ENCODE results near the gene CEP76. TPM values are rescaled to one million over a fixed set of nuclear protein-coding genes. Genes with fewer than 3 reads are reported as not detected.
"Not testable (repeated sequence)": the region's sequence is repeated elsewhere in the genome, so short reads cannot be mapped to it uniquely, and the experiment has no call there.

The CEP76 gene
- total RNA-seq, 1 donor from 2014 or later: 14.5 TPM

DNA sequence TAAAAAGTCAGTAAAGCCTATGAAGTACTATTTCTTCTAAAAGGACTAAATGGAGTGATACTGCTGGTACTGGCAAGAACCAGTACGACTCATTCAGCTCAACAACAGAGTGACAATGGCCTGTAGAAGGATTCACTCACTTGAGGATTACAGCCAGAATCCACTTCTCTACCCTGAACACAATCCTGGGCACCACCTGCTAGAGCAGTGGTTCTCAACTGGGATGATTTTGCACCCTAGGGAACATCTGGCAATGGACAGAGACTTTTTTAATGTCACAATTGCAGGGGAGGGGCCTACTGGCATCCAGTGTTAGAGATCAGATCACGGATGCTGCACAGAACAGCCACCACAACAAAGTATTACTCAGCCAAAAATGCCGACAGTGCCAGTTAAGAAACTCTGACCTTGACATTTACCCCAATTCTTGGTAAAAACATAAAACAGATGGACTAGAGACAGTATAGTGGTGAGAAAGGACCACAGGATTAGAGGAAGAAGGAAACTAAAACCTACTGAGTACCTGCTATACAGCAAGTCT lies 49.6 kb downstream of the CEP76 start:
- Mint-ChIP-seq H3K4me3 (ENCODE audit: low read depth) (peak overlapping the region; percentile 40), H3K36me3 (ENCODE audit: low read depth) (peaks cover 12% of the 10 kb centered on the region), H3K9me3 (no peaks in the 10 kb centered on the region), H3K4me1 (ENCODE audit: low read depth) (peaks cover 46% of the 10 kb centered on the region), H3K27me3 (ENCODE audit: low read depth) (no peaks in the 10 kb centered on the region), H3K27ac (peak overlapping the region; percentile 79)
- intact Hi-C loops (cut with micrococcal nuclease): loop anchor here (5.0 kb wide), 1 partner anchor 51 kb away; no protein-coding TSS in a partner anchor
- peak; percentile 40 for DNase-seq (ENCODE audit: low spot score)

DNA sequence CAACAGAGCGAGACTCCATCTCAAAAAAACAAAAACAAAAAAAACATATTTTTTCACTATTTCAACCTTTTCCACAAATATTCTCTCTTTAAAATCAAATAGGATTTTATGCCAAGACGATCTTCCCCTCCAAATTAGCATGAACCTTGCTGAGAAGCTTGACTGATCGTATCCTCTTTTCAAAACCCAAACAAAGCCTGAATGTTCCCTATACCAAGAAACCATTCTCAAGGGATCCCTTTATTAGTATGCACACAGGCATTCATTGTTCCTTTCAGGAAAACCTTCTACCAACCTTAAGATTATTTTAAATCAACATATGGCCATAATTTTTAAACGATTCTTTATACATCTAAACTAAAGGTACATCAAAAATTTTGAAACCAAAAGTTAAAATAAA lies 50.9 kb downstream of the CEP76 start:
- Mint-ChIP-seq H3K9me3 (no peaks in the 10 kb centered on the region), H3K4me1 (ENCODE audit: low read depth) (peaks cover 44% of the 10 kb centered on the region), H3K27ac (peak overlapping the region; percentile 79), H3K27me3 (ENCODE audit: low read depth) (no peaks in the 10 kb centered on the region), H3K36me3 (ENCODE audit: low read depth) (peaks cover 11% of the 10 kb centered on the region), H3K4me3 (ENCODE audit: low read depth) (no peak overlapping the region)
- intact Hi-C loops (cut with micrococcal nuclease): loop anchor here (5.0 kb wide), 1 partner anchor 49 kb away; no protein-coding TSS in a partner anchor
- no peak for DNase-seq (ENCODE audit: low spot score)

DNA sequence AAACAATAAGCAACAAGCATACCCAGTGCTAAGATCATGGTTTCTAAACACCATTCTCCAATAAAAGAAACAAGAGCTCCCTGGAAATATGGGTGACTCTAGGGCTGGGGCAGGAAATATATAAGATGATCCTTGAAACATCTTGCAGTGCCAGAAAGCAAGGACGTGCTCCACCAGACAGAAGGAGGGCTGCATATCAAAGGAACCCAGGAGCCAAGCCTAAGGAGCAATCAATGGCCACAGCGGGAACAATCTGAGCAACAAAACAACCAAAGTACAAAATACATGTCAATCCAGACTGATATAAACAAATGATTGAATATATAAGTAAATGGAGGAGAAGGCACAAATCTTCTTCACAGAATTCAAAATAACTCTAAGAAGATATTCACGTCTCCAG lies 54.8 kb downstream of the CEP76 start:
- no peaks in the 10 kb centered on the region for H3K9me3 Mint-ChIP-seq
- H3K4me1 Mint-ChIP-seq (ENCODE audit: low read depth): peaks cover 26% of the 10 kb centered on the region
- H3K27me3 Mint-ChIP-seq (ENCODE audit: low read depth): peaks cover 4% of the 10 kb centered on the region
- H3K36me3 Mint-ChIP-seq (ENCODE audit: low read depth): no peaks in the 10 kb centered on the region
- no peak overlapping the region for H3K27ac Mint-ChIP-seq
- DNase-seq (ENCODE audit: low spot score): no peak
- no peak overlapping the region for H3K4me3 Mint-ChIP-seq (ENCODE audit: low read depth)
- intact Hi-C loops (cut with micrococcal nuclease): no loop called here

DNA sequence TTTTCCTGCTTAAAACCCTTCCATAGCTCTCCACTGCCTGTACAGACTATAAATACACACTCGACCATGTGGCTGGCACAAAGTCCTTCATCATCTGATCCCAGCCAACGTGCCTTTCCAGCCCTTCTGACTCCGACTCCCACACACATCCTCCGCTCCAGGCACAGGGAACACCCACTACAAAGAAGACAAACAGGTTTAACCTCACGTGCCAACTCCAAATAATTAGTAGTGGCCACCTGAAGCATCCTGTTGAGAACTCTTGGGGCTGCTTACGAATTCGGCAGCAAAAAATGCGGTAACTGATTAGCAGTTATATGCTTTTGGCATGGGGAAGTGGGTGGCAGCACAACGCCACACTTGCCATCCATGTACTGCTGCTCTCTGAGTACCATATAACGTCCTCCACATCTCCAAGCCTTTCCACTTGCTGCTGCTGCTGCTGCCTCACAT lies 56.7 kb downstream of the CEP76 start:
- DNase-seq (ENCODE audit: low spot score): no peak
- no peaks in the 10 kb centered on the region for H3K9me3 Mint-ChIP-seq
- peaks cover 11% of the 10 kb centered on the region for H3K4me1 Mint-ChIP-seq (ENCODE audit: low read depth)
- intact Hi-C loops (cut with micrococcal nuclease): no loop called here
- peaks cover 5% of the 10 kb centered on the region for H3K27me3 Mint-ChIP-seq (ENCODE audit: low read depth)
- H3K4me3 Mint-ChIP-seq (ENCODE audit: low read depth): no peak overlapping the region
- no peaks in the 10 kb centered on the region for H3K36me3 Mint-ChIP-seq (ENCODE audit: low read depth)
- H3K27ac Mint-ChIP-seq: no peak overlapping the region

DNA sequence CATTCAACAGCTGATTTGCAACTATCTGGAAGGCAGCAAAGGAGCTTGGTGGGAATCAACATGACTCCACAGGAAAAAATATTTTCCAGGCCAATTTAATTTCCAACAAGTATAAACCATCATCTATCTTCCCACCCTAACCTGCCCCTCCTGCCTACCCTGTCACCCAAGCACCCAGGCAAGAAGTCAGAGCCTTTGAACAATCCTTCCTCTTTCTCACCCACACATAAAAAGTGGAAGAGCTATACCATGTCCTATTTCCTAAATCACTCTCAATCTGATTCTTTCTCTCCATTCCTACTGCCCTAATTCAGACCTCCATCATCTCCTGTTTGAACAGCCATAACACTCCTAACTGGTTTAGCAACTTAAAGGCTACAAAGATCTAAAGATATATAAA lies 57.3 kb downstream of the CEP76 start:
- Mint-ChIP-seq H3K27ac (no peak overlapping the region), H3K4me1 (ENCODE audit: low read depth) (peaks cover 16% of the 10 kb centered on the region), H3K9me3 (no peaks in the 10 kb centered on the region), H3K4me3 (ENCODE audit: low read depth) (no peak overlapping the region), H3K36me3 (ENCODE audit: low read depth) (no peaks in the 10 kb centered on the region), H3K27me3 (ENCODE audit: low read depth) (peaks cover 5% of the 10 kb centered on the region)
- intact Hi-C loops (cut with micrococcal nuclease): no loop called here
- no peak for DNase-seq (ENCODE audit: low spot score)

DNA sequence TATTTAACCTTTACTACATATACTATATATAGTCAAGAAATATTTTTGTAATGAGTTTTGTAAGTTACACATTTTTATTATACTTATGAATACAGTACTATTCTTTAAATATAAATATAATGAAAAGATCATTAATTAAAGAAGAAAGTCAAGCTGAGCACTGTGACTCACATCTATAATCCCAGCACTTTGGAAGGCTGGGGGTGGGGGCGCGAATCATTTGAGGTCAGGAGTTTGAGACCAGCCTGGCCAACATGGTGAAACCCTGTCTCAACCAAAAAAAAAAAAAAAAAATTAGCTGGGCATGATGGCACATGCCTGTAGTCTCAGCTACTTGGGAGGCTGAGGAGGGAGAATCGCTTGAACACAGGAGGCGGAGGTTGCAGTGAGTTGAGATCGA lies 58.8 kb downstream of the CEP76 start:
- H3K4me1 Mint-ChIP-seq (ENCODE audit: low read depth): peaks cover 12% of the 10 kb centered on the region
- H3K27ac Mint-ChIP-seq; H3K36me3 Mint-ChIP-seq (ENCODE audit: low read depth); intact Hi-C loops (cut with micrococcal nuclease); H3K9me3 Mint-ChIP-seq; H3K27me3 Mint-ChIP-seq (ENCODE audit: low read depth); H3K4me3 Mint-ChIP-seq (ENCODE audit: low read depth); DNase-seq (ENCODE audit: low spot score): not testable (repeated sequence)

DNA sequence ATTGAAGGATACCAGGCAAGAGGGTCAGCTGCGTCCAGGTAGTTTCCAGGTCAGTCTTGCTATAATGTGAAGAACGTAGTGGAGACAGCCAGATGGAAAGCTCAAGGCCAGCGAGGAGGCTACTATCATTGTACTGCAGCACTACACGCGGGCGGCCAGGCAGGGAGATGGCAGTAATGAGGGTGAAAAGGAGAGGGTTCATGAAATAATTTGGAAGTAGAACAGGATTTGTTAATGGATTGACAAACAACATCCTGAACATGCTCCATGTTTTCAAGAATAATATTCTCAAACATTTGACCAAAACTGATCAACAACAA lies 61.7 kb downstream of the CEP76 start:
- peaks cover 5% of the 10 kb centered on the region for H3K27me3 Mint-ChIP-seq (ENCODE audit: low read depth)
- H3K4me3 Mint-ChIP-seq (ENCODE audit: low read depth): no peak overlapping the region
- no peaks in the 10 kb centered on the region for H3K36me3 Mint-ChIP-seq (ENCODE audit: low read depth)
- DNase-seq (ENCODE audit: low spot score): no peak
- intact Hi-C loops (cut with micrococcal nuclease): no loop called here
- no peaks in the 10 kb centered on the region for H3K9me3 Mint-ChIP-seq
- H3K4me1 Mint-ChIP-seq (ENCODE audit: low read depth): peaks cover 23% of the 10 kb centered on the region
- no peak overlapping the region for H3K27ac Mint-ChIP-seq

DNA sequence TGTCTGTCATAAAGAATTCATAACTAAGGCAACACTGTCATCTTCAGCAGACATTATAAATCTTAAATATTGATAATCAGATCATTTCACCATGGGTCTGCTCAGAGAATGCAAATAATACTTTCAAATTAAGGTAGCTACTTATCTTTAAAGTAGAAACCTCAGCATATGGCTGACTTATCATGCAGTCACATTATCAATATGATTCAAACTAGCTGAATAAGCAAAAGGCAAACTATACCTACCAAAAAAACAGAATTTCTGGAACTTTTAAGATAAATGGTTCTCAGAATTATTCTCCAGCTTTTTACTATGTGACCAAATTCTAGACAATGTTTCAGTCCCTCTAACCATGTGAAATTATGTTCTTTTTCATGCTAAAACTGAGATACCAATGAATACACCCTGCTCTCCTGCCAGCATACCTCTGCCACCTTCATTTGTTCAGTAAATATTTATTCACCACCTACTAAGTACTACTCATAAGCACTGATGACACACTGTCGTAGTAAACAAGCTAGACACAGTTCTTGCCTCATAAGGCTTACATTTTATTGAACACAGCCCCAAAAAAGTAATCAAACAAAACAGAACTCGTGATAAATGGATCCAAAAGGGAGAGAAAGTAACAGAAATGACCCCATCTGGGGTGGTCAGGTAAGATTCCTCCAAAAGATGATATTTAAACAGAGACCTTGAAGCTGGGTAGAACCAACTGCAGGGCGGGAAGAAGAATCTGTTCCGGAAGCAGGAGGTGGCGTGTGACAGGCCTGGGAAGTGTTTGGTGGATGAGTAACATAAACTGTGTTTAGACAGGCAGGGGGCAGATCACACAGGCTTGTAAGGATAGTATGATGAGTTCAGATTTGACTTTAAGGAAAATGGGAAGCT lies 62.3 kb downstream of the CEP76 start:
- H3K4me3 Mint-ChIP-seq (ENCODE audit: low read depth): no peak overlapping the region
- peaks cover 19% of the 10 kb centered on the region for H3K4me1 Mint-ChIP-seq (ENCODE audit: low read depth)
- intact Hi-C loops (cut with micrococcal nuclease): no loop called here
- H3K27me3 Mint-ChIP-seq (ENCODE audit: low read depth): peaks cover 1% of the 10 kb centered on the region
- DNase-seq (ENCODE audit: low spot score): no peak
- no peaks in the 10 kb centered on the region for H3K36me3 Mint-ChIP-seq (ENCODE audit: low read depth)
- no peaks in the 10 kb centered on the region for H3K9me3 Mint-ChIP-seq
- H3K27ac Mint-ChIP-seq: no peak overlapping the region

DNA sequence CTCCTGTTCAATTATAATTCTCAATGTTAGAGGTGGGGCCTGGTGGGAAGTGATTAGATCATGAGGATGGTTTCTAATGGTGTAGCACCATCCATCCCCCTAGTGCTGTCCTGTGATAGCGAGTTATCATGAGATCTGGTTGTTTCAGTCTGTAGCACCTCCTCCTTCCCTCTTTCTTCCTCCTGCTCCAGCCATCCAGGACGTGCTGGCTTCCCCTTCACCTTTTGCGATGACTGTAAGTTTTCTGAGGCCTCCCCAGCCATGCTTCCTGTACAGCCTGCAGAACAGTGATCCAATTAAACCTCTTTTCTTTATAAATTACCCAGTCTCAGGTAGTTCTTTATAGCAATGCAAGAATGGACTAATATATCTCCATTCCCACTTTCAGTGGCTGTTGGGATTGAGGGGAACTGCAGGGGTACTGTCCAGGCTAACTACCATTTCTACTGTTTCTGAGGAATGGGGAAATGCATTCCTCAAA lies 63.8 kb downstream of the CEP76 start:
- H3K9me3 Mint-ChIP-seq: no peaks in the 10 kb centered on the region
- H3K27ac Mint-ChIP-seq: no peak overlapping the region
- intact Hi-C loops (cut with micrococcal nuclease): no loop called here
- no peaks in the 10 kb centered on the region for H3K36me3 Mint-ChIP-seq (ENCODE audit: low read depth)
- H3K4me3 Mint-ChIP-seq (ENCODE audit: low read depth): no peak overlapping the region
- H3K27me3 Mint-ChIP-seq (ENCODE audit: low read depth): peaks cover 1% of the 10 kb centered on the region
- H3K4me1 Mint-ChIP-seq (ENCODE audit: low read depth): peaks cover 19% of the 10 kb centered on the region
- DNase-seq (ENCODE audit: low spot score): no peak

DNA sequence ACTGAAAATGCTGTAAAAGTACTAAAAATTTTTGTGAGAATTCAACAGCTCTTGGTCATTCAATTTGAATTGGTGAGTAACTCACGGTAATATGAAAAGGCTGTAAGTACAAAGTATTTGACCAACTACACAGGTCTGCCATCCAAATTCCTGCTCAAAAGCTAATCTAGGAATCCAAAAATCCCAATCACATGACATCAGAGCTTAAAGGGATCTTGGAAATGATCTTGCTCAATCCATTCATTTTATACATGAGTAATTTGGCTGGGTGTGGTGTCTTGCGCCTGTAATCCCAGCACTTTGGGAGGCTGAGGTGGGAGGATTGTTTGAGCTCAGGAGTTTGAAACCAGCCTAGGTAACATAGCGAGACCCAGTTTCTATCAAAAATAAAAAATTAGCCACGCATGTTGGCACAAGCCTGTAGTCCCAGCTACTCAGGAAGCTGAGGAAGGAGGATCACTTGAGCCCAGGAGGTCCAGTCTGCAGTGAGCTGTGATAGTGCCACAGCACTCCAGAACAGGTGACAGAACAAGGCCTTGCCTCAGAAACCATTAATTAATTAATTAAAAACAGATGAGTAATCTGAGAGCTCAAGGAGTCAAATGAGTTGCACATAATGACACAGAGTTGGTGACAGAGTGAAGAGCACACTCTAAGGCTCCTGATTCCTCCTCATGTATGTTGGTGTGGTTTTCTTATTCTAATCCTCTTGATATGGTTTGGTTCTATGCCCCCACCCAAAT lies 64.5 kb downstream of the CEP76 start:
- H3K9me3 Mint-ChIP-seq: no peaks in the 10 kb centered on the region
- DNase-seq (ENCODE audit: low spot score): no peak
- H3K27ac Mint-ChIP-seq: no peak overlapping the region
- H3K27me3 Mint-ChIP-seq (ENCODE audit: low read depth): peaks cover 1% of the 10 kb centered on the region
- no peak overlapping the region for H3K4me3 Mint-ChIP-seq (ENCODE audit: low read depth)
- H3K36me3 Mint-ChIP-seq (ENCODE audit: low read depth): no peaks in the 10 kb centered on the region
- intact Hi-C loops (cut with micrococcal nuclease): no loop called here
- H3K4me1 Mint-ChIP-seq (ENCODE audit: low read depth): peaks cover 19% of the 10 kb centered on the region

DNA sequence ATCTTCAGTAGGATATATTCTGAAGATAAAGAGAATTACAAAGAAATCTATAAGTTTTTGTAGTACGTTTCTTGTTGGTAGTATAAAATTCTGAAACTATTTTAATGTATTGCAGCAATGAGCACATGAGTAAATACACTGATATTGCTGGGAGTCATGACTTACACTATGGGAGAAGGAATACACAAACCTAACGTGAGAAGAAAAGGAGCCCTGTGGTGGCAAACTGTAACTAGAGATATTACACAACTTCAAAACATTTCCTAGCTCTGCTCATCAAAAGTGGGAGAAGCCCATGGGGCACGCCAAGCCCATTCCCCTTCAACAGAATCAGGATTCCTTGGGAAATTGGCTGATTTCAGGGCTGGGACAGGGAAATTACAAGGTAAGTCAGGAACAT lies 65.1 kb downstream of the CEP76 start:
- Mint-ChIP-seq H3K4me3 (ENCODE audit: low read depth) (no peak overlapping the region), H3K9me3 (no peaks in the 10 kb centered on the region), H3K36me3 (ENCODE audit: low read depth) (no peaks in the 10 kb centered on the region), H3K4me1 (ENCODE audit: low read depth) (peaks cover 19% of the 10 kb centered on the region), H3K27me3 (ENCODE audit: low read depth) (no peaks in the 10 kb centered on the region), H3K27ac (no peak overlapping the region)
- DNase-seq (ENCODE audit: low spot score): no peak
- intact Hi-C loops (cut with micrococcal nuclease): no loop called here

DNA sequence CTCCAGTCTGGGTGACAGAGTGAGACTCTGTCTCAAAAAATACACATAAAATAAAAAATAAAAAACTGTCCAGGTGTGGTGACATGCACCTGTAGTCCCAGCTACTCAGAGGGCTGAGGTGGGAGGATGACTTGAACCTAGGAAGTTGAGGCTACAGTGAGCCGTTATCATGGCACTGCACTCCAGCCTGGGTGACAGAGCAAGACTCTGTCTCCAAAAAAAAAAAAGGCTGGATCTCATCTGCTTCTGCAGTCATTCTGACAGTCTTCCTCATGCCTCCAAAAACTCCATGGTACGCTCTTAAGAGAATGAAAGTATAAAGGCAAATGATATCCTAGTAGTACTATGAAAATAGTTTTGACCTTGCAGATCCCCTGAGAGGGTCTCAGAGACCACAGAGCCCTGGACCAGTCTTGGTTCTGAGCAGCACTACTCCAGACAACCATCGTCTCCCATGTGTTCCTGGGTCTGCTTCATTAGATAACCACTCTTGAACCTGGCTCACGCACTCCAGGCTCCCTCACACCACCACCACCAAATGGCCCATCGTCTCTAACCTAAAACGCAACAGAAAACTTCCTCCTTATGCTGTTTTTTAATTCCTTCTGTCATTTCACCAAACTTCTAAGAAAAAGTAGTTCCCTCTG lies 70.6 kb downstream of the CEP76 start:
- H3K4me1 Mint-ChIP-seq (ENCODE audit: low read depth): peaks cover 11% of the 10 kb centered on the region
- peaks cover 7% of the 10 kb centered on the region for H3K36me3 Mint-ChIP-seq (ENCODE audit: low read depth)
- no peaks in the 10 kb centered on the region for H3K27me3 Mint-ChIP-seq (ENCODE audit: low read depth)
- no peaks in the 10 kb centered on the region for H3K9me3 Mint-ChIP-seq
- no peak overlapping the region for H3K27ac Mint-ChIP-seq
- DNase-seq (ENCODE audit: low spot score): no peak
- intact Hi-C loops (cut with micrococcal nuclease): no loop called here
- H3K4me3 Mint-ChIP-seq (ENCODE audit: low read depth): no peak overlapping the region

Data from activated T-helper 2 cell treated with anti-CD3 and anti-CD28 coated beads, Interferon-gamma antibody, Interleukin-2, Interleukin-4, amounts not matched to agents 10 μg/mL and 5 μg/mL and 100 μg/mL, durations not matched to agents 14 hours and 24 hours and 36 hours (primary cell).